Pons (tissue), 1 donor: Measurements from ENCODE around the gene LRP1.

ENCODE experiments used
- DNase-seq: peaks from one replicate; pipeline ENCODE4 v3.0.0-alpha.2; 2016; ENCODE audit warnings: low spot score

The LRP1 gene

DNA sequence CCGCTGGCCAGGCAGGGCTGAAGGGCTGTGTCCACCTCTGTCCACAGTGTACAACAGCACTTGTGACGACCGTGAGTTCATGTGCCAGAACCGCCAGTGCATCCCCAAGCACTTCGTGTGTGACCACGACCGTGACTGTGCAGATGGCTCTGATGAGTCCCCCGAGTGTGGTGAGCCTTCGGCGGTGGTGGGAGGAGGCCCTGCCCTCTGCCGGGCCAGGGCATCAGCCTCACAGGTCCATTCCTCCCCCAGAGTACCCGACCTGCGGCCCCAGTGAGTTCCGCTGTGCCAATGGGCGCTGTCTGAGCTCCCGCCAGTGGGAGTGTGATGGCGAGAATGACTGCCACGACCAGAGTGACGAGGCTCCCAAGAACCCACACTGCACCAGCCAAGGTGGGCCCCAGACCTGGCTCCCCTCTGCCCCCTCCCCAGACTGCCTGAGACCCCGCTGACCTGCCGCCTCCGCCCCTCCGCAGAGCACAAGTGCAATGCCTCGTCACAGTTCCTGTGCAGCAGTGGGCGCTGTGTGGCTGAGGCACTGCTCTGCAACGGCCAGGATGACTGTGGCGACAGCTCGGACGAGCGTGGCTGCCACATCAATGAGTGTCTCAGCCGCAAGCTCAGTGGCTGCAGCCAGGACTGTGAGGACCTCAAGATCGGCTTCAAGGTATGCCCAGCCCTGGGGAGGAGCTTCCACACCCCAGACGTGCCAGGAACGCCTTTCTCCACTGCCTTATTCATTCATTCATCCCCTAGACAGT, 67.5 kb downstream of the LRP1 start:
- no peak for DNase-seq

DNA sequence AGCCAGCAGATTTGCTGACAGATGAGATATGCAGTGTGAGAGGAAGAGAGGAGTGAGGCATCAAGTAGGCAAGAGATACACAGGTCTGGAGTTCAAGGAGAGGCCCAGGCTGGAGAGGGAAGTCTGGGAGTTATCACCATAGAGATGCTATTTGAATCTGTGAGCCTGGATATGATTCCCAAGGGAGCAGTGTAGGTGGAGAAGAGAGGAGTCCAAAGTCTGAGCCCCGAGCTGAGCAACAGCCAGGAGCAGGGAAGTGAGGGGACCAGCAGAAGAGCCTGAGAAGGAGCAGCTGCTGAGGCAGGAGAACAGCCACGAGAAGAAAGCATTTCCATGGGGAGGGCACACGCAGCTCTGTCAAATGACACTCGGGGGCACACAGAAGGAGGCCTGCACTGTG, 68.2 kb downstream of the LRP1 start:
- no peak for DNase-seq

DNA sequence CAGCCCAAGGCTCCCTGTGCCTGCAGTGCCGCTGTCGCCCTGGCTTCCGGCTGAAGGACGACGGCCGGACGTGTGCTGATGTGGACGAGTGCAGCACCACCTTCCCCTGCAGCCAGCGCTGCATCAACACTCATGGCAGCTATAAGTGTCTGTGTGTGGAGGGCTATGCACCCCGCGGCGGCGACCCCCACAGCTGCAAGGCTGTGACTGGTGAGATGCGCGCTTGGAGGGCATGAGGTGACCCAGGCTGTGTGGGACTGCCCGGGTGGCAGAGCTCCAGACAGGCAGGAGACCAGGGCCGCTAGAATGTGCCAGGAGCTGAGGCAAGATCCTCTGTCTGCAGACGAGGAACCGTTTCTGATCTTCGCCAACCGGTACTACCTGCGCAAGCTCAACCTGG, 68.7 kb downstream of the LRP1 start:
- no peak for DNase-seq

DNA sequence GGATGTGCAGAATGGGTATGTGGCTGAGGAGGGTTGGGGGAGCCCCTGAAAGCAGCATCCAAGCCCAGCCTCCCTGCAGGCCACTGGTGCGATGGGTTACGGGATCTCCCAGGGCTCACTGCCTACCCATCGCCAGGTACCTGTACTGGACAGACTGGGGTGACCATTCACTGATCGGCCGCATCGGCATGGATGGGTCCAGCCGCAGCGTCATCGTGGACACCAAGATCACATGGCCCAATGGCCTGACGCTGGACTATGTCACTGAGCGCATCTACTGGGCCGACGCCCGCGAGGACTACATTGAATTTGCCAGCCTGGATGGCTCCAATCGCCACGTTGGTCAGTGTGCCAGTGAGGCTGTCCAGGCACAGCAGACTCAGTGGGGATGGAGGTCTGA, 70.0 kb downstream of the LRP1 start:
- DNase-seq, result no peak

DNA sequence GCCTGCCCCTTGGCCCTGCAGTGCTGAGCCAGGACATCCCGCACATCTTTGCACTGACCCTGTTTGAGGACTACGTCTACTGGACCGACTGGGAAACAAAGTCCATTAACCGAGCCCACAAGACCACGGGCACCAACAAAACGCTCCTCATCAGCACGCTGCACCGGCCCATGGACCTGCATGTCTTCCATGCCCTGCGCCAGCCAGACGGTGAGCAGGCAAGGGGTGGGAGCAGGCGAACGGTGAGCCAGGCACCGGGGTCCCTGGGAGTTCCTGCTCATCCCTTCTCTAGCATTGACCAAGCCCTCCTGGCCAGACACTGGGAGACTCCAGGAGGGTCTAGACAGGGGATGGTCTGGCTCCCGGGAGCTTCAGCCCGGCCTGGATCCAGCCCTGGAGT, 70.9 kb downstream of the LRP1 start:
- DNase-seq, result no peak

DNA sequence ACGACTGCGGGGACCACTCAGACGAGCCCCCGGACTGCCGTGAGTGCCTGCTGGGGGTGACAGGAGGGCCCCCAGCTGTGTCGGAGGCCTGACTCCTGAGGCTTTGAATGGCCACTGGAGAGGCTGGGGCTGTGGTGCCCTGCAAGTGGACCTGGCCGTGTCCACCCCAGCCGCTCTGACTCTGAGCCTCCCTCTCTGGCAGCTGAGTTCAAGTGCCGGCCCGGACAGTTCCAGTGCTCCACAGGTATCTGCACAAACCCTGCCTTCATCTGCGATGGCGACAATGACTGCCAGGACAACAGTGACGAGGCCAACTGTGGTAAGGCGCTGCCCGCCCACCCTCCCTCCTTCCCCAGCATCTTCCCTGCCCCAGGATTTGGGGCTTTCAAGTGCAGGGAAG, 72.2 kb downstream of the LRP1 start:
- no peak for DNase-seq

- DNase-seq, result no peak
These were observed 72.9 kb downstream of the LRP1 start for GRCh38 chr12:57201219-57201618.

DNA sequence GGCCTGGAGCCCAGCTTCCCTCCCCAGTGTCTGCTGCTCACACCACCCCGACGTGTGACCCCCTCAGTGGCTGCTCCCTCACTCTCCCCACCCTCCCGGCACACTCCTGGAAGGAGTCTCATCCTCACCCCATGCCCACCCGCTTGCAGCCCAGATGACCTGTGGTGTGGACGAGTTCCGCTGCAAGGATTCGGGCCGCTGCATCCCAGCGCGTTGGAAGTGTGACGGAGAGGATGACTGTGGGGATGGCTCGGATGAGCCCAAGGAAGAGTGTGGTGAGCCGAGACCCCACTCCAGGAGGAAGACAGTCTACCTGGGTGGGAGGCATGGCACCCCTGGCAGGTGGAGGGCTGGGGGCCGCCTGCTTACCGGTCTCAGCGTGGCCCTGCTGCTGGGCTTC, 73.3 kb downstream of the LRP1 start:
- DNase-seq, result no peak

DNA sequence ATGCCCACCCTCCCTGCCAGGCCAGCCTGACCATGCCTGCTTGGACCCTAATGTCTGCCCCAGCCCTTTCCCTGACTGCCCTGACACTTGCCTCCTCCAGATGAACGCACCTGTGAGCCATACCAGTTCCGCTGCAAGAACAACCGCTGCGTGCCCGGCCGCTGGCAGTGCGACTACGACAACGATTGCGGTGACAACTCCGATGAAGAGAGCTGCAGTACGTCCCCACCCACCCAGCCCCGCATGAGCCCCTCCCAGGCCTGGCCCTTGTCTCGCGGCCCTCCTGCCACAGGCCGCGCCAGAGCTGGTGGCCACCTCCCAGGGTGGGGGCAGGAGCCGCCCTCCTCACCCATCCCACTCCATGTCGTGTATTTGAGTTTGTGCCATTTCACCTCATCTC, 74.0 kb downstream of the LRP1 start:
- DNase-seq, result no peak

GRCh38 chr12:57203201-57203600, 74.9 kb downstream of the LRP1 start:
- no peak for DNase-seq

- DNase-seq, result no peak
These were observed 75.5 kb downstream of the LRP1 start for GRCh38 chr12:57203791-57204190.

GRCh38 chr12:57204454-57204853, 76.2 kb downstream of the LRP1 start:
- DNase-seq, result no peak

DNA sequence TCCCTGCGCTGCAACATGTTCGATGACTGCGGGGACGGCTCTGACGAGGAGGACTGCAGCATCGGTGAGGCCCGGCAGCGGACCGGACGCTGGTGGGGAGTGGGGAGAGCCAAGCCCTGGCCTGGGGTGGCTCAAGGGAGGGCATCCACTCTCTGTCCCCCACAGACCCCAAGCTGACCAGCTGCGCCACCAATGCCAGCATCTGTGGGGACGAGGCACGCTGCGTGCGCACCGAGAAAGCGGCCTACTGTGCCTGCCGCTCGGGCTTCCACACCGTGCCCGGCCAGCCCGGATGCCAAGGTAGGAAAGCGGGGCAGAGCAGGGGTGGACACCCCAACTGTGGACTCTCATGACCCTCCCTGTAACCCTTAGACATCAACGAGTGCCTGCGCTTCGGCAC, 76.9 kb downstream of the LRP1 start:
- DNase-seq, result no peak

DNA sequence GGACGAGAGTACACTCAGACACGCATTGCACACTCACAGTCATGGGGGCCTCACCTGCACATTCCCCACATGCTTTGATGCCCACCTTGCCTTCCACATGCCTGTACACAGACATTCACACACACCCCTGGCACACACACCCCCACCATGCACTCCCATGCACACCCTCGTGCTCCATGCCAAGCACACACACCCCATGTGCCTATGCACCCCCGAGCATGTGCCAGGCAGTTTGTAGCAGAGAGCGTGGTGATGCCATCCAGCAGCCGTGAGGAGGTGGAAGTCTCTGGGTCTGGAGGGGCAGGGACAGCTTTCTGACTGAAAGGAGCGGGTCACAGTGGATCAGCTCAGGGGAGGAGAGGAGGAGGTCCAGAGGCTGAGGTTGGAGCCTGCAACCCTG, 77.6 kb downstream of the LRP1 start:
- DNase-seq, result no peak

- no peak for DNase-seq
These were observed 79.7 kb downstream of the LRP1 start for GRCh38 chr12:57207731-57208630.

GRCh38 chr12:57208631-57209282, 80.5 kb downstream of the LRP1 start:
- peak; percentile 68 for DNase-seq

GRCh38 chr12:57209916-57210315, 81.6 kb downstream of the LRP1 start:
- no peak for DNase-seq

DNA sequence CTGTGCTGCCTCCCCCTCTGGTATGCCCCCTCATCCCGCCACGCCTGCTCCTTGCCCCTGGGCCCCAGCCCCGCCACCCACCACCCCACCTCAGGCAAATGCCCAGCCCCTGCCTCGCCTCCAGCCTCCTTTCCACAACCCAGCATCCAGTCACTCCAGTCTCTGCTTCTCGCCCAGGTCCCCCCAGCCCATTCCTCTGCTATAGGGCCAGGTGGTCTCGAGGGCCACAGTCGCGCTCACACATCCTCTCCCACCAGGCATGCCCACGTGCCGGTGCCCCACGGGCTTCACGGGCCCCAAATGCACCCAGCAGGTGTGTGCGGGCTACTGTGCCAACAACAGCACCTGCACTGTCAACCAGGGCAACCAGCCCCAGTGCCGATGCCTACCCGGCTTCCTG, 82.2 kb downstream of the LRP1 start:
- DNase-seq, result no peak

GRCh38 chr12:57210926-57211692, 82.8 kb downstream of the LRP1 start:
- no peak for DNase-seq

- DNase-seq, result no peak
These were observed 83.8 kb downstream of the LRP1 start for GRCh38 chr12:57211791-57212700.

DNA sequence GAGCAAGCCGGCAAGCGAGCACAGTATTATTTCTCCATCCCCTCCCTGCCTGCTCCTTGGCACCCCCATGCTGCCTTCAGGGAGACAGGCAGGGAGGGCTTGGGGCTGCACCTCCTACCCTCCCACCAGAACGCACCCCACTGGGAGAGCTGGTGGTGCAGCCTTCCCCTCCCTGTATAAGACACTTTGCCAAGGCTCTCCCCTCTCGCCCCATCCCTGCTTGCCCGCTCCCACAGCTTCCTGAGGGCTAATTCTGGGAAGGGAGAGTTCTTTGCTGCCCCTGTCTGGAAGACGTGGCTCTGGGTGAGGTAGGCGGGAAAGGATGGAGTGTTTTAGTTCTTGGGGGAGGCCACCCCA, 84.4 kb downstream of the LRP1 start:
- no peak for DNase-seq
